GM23338 (cell line): ENCODE measurements around the gene TRIM14.

Source experiments
- CREB1 ChIP-seq: fragments of 250-450 bp; sonication (Bioruptor Pico); IDR thresholded peaks from 2 replicates; pipeline ENCODE4 v1.5.0; 2020; ENCODE audit warnings: low read depth, mild to moderate bottlenecking, moderate library complexity
- CTCF ChIP-seq, 2 experiments: fragments of 200-600 bp in 1 of 2; sonication (generic) in 1 of 2; conservative IDR thresholded peaks; 2 replicates each; pipeline versions ENCODE4 v1.5.1 to v1.6.1; 2016 to 2017; ENCODE audit warnings: antibody characterized with exemption in 2 of 2, low read depth in 2 of 2, mild to moderate bottlenecking in 2 of 2, moderate library complexity in 1 of 2
- EZH2 ChIP-seq: fragments of 200-600 bp; sonication (generic); IDR thresholded peaks from one replicate; pipeline ENCODE4 v1.8.0; 2017; ENCODE audit warnings: antibody characterized with exemption, mild to moderate bottlenecking, low read depth; ENCODE audit not compliant: unreplicated experiment
- POLR2AphosphoS5 ChIP-seq: IDR thresholded peaks from 2 replicates; pipeline ENCODE4 v1.6.1; 2016; ENCODE audit warnings: antibody characterized with exemption, low read depth
- TF ChIP-seq, protein P1 (sequence below): IDR thresholded peaks from one replicate; pipeline ENCODE4 v1.6.1; 2018; ENCODE audit warnings: antibody characterized with exemption; ENCODE audit not compliant: unreplicated experiment
- TF ChIP-seq, protein P2 (sequence below): IDR thresholded peaks from 2 replicates; pipeline ENCODE4 v1.6.1; 2016; ENCODE audit warnings: antibody characterized with exemption

- TF ChIP-seq CTCF (conservative IDR thresholded peaks at IDR 0.05; ENCODE audit: low read depth in 2 of 2) (no peak), POLR2AphosphoS5 (no peak), EZH2 (no peak), CREB1 (CRISPR knock-in tag) (no peak)
- TF ChIP-seq, protein P1, sequence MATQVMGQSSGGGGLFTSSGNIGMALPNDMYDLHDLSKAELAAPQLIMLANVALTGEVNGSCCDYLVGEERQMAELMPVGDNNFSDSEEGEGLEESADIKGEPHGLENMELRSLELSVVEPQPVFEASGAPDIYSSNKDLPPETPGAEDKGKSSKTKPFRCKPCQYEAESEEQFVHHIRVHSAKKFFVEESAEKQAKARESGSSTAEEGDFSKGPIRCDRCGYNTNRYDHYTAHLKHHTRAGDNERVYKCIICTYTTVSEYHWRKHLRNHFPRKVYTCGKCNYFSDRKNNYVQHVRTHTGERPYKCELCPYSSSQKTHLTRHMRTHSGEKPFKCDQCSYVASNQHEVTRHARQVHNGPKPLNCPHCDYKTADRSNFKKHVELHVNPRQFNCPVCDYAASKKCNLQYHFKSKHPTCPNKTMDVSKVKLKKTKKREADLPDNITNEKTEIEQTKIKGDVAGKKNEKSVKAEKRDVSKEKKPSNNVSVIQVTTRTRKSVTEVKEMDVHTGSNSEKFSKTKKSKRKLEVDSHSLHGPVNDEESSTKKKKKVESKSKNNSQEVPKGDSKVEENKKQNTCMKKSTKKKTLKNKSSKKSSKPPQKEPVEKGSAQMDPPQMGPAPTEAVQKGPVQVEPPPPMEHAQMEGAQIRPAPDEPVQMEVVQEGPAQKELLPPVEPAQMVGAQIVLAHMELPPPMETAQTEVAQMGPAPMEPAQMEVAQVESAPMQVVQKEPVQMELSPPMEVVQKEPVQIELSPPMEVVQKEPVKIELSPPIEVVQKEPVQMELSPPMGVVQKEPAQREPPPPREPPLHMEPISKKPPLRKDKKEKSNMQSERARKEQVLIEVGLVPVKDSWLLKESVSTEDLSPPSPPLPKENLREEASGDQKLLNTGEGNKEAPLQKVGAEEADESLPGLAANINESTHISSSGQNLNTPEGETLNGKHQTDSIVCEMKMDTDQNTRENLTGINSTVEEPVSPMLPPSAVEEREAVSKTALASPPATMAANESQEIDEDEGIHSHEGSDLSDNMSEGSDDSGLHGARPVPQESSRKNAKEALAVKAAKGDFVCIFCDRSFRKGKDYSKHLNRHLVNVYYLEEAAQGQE: no peak
- TF ChIP-seq, protein P2, sequence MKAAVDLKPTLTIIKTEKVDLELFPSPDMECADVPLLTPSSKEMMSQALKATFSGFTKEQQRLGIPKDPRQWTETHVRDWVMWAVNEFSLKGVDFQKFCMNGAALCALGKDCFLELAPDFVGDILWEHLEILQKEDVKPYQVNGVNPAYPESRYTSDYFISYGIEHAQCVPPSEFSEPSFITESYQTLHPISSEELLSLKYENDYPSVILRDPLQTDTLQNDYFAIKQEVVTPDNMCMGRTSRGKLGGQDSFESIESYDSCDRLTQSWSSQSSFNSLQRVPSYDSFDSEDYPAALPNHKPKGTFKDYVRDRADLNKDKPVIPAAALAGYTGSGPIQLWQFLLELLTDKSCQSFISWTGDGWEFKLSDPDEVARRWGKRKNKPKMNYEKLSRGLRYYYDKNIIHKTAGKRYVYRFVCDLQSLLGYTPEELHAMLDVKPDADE: no peak
Observed at GRCh38 chr9:98129451-98129881, 10.4 kb upstream of the TRIM14 start.
